EH (cell line): ENCODE measurements around the gene RNASE3.
"Not testable (repeated sequence)": the region's sequence is repeated elsewhere in the genome, so short reads cannot be mapped to it uniquely, and the experiment has no call there.

Experiments used
- DNase-seq: peaks from one replicate; pipeline ENCODE4 v3.0.0-alpha.2; 2015; ENCODE audit warnings: low read depth

Gene RNASE3

GRCh38 chr14:20891126-20891825 is at the start of gene RNASE3:
Gene RNASE3 (plus strand): TSS chr14:20891385. CDS start chr14:20891687, 302 bp downstream.
- DNase-seq, result not testable (repeated sequence)

DNA sequence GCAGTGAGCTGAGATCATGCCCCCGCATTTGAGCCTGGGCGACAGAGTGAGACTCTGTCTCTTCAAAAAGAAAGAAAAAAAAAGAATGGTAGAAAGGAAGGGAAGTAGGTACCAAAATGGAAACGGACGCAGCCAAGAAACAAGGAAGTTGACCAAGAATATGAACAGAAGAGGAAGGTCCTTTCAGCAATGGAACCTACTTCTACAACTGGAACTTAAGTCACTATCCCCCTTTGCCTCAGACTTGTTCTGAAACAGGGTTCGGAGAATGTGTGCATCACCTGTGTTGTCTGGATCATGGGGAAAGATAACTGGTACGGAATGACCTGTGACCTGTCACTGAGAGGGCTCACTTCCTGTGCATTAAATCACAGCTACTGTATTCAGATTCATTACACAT is 44.6 kb upstream of the RNASE3 start:
- DNase-seq, result no peak

DNA sequence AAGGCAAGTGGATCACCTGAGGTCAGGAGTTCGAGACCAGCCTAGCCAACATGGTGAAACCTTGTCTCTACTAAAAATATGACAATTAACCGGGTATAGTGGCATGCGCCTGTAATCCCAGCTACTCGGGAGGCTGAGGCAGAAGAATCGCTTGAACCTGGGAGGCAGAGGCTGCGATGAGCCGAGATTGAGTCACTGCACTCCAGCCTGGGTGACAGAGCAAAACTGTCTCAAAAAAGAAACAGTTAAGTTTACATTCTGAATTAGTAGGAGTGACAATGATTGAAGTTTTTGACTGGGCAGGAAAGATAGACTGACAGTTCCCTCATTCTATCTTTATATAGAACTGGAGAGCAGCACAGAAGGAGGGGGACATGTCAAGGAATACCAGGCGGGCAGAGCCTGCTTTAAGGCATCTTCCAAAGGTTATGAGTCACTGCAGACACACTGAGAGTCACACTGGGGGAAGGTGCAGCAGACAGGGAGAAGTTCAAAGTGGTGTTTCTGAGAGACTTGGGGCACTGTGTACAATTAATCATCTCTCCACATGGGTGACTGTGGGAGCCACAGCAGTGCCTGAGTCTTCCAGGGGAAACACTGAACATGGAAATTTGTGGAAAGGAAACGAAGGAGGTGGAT is 42.8 kb upstream of the RNASE3 start:
- DNase-seq, result peak; percentile 44

DNA sequence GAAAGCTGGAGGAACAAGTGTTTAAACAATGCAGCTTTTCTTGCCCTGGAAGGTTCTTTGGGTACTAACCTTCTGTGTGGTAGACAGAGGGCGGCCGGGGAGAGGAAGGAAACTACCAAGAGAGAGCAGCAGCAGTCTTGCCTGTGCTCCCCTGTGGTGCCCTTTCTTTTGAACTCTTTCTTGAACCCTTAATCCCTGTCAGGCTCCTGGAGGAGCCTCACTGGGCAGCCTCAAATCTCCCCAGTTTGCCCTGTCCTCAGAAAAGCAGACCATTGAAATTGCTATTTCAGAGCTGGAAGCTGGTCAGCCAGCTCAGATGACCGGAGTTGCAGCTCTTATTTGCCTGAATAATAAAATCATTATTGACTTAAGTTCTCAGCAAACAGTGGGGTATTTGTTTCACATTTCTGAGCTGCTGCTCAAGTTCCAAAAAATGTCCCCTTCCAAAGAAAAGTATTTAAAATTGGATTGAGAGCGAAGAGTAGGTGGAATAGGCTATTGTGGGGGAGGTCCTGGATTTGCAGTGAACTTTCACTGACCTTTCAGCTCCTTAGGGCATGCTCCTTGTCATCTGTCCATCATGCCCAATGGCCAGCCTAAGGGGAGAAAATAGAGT is 42.1 kb upstream of the RNASE3 start:
- no peak for DNase-seq

GRCh38 chr14:20853042-20853441 is 38.1 kb upstream of the RNASE3 start:
- no peak for DNase-seq

GRCh38 chr14:20855652-20856291 is 35.4 kb upstream of the RNASE3 start:
- DNase-seq, result peak; percentile 66

GRCh38 chr14:20857207-20857606 is 34.0 kb upstream of the RNASE3 start:
- no peak for DNase-seq

DNA sequence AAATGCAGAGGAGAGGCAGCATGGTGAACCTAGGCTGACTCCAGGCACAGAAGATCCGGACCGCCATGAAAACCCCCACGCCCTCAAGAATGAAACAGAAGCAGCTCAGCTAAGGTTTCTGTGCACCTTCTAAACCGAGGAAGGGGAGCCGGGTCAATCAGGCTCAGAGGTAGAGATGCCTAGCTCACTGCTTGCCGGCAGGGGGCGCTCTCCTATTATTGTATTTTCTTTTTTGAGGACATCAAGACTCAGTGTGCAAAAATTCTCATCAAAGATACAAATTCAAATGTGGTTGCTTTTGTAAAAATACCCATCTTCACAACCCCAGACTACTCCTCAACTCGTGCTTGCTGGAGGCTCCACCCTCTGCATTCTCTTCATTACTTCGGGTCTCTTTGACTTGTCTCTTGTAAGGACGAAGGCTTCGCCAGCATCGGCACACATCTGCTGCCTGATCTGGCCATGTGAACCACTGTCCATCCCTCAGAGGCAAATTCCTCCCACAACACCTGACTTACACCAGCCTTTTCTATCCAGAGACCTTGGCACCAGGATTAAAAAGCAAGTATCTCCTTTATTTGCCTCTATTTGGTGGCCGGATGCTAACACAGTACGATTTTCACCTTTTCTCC is 33.4 kb upstream of the RNASE3 start:
- DNase-seq, result peak; percentile 52

- DNase-seq, result no peak
Measured at GRCh38 chr14:20866194-20866593, 25.0 kb upstream of the RNASE3 start.

DNA sequence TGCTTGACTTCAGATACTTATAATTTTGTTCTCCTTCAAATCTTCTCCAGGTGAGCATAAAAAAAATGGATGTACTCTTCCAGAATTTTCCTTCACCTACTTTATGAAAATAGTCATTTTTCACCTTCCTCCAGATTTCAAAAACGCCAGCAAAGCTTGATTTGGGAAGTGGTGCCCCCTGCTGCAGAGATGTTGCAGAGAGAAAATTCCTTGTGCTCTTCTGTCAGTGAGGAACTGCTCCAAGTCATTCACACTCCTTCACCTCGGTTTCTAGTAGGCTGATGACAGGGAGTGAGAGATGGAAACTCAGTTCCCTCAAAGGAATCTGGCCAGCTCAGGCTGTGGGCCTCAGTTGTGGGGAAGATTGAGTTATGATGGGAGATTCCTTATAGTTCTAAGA is 24.2 kb upstream of the RNASE3 start:
- peak; percentile 7 for DNase-seq

DNA sequence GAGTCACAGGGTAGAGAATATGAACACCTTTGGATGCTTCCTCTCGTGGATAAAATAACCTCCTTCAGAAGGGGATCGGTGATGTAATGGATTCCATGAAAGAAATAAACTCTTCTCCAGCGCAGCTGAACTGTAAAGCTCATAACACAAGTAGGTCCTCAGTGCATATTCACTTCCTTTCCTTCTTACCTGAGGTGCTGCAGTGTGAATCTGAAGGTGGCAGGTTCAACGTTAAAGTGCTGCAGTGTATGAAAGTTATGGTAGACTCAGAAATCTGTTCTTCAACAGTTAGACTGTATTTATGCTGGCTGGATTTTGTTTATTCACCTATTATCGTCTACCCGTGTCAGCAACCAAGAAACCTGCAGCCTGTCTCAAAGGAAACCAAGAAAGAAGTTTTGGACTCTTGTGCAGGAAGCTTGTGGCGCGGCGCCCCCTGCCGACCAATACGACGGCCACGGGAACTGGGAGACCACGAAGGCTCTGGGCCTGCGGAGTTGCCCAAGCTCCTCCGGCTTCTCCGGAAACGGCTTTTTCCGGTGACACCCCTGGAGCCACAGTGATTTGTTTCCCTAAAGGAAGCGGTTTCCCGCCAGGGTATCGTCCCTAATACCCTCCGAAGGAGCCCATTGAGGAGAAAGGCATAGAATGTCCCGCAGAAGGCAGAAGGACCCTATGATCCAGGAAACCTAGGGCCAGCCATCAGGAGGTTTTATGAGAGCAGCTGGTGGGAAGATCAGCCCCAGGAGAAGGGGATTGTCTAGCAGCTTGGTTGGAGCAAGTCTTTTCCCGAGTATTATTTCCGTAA is 17.6 kb upstream of the RNASE3 start:
- DNase-seq, result peak; percentile 61

GRCh38 chr14:20877016-20877415 is 14.2 kb upstream of the RNASE3 start:
- no peak for DNase-seq

GRCh38 chr14:20878695-20879094 is 12.5 kb upstream of the RNASE3 start:
- no peak for DNase-seq

DNA sequence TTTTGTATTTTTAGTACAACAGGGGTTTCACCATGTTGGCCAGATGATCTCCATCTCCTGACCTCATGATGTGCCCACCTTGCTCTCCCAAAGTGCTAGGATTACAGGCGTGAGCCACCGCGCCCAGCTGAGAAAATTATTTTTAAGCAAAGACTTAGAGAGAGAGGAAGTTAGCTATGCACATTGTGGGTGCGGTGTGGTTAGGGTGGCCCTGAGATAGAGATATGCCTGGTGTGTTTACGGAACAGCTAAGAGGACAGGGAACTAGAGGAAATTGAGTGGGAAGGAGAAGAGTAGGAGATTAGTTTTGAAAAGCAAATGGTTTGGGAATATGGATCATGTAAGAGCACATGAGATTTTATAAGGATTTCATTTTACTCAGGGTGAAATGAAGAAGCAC is 10.0 kb upstream of the RNASE3 start:
- DNase-seq, result not testable (repeated sequence)

DNA sequence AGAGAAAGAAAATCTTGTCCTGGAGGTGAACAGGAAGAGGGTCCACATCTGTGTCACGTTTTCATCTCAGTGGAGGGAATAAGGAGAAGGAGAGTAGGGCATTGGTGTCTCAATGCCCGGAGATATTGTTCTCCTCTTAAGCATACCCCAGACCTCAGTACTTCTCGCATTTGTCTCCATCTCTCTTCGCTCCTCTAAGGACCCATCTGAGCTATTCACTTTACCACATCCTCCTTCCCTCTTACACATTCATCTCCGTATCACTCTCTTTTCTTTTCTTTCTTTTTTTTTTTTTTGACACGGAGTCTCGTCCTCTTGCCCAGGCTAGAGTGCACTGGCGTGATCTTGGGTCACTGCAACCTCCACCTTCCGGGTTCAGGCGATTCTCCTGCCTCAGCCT is 8.4 kb upstream of the RNASE3 start:
- DNase-seq, result not testable (repeated sequence)

- DNase-seq, result not testable (repeated sequence)
Measured at GRCh38 chr14:20888411-20888810, 2.8 kb upstream of the RNASE3 start.

GRCh38 chr14:20895322-20895721 is 4.1 kb downstream of the RNASE3 start:
- not testable (repeated sequence) for DNase-seq

DNA sequence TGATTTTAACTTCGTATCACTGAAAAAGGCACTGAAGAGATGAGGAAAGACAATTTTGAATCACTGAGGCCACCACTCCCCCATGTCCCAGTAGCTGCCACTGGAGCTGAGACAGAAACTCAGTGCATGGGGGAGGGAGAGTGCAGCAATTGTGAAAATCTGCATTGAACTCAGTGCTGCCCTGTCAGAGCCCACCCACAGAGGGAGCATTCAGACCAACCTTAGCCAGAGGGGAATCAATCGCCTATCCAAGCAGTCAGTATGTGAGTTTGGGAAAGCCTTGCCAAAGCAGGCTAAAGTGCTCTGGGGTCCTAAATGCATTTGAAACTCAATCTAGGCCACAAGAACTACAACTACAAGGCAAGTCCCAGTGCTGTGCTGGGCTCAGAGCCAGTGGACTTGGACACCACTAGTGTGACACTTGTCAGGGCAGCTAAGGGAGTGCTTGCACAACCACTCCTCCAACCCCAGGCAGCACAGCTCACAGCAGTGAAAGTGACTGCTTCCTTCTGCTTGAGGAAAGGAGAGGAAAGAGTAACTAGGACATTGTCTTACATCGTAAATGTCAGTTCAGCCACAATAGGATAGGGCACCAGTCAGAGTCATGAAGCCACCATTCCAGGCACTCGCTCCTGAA is 13.3 kb downstream of the RNASE3 start:
- DNase-seq, result no peak

DNA sequence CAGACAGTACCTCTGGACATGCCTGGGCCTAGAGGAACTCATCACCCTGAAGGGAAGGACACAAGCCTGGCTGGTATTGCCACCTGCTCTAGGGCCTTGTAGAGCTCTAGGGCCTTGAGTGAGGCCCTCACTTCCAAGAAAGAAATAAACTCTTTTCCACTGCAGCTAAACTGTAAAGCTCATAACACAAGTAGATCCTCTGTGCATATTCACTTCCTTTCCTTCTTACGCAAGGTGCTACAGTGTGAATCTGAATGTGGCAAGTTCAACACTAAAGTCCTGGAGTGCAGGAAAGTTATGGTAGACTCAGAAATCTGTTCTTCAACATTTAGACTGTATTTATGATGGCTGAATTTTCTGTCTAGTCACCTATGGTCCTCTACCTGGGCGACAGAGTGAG is 14.5 kb downstream of the RNASE3 start:
- DNase-seq, result no peak

DNA sequence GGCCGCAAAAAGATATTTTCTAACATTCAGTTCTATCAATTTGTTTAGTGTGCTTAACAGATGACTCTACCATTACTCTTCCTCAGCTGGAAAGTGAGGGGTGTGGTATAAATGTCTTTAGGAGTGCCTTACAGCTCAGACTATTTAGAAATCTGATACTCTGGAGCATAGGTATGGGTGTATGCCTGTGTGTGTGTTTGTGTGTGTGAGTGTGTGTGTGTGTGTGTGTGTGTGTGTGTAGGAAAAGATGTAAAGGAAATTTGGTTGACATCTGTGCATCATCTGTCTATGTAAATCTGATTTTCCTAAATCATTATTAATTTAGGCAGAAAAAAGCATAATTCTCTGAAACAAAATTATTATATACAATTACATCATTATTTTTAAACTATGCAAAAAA is 16.0 kb downstream of the RNASE3 start:
- DNase-seq, result no peak

- not testable (repeated sequence) for DNase-seq
Measured at GRCh38 chr14:20910822-20911221, 19.6 kb downstream of the RNASE3 start.
